Left cardiac atrium (tissue), 4 donors: Measurements from ENCODE around the gene FGGY. TPM values are rescaled to one million over a fixed set of nuclear protein-coding genes. Genes with fewer than 3 reads are reported as not detected.
"Not testable (repeated sequence)": the region's sequence is repeated elsewhere in the genome, so short reads cannot be mapped to it uniquely, and the experiment has no call there.

Source experiments
- ATAC-seq, 2 donors: fragments of 200-7000 bp; cut with Tn5 transposase; one replicate each; pipeline ENCODE4 v1.9.1; 2020; ENCODE audit warnings: mild to moderate bottlenecking in 2 of 2, moderate library complexity in 2 of 2
- DNase-seq: peaks from one replicate; pipeline ENCODE4 v3.0.0-alpha.2; 2020
- intact Hi-C, 2 donors: fragments of 100-400 bp; cut with DNase I; formaldehyde crosslinking; loops; one replicate each; pipeline versions ENCODE4 v1.14.1 to v1.15.1; 2022 to 2023
- total RNA-seq, 2 donors: library from RNA; stranded (reverse); fragmentation: NEBNext Ultra II Directional; extraction: Animal tissue kit (Norgen Biotek cat#: 25700); gene quantifications; one replicate each; pipeline ENCODE4 v1.2.1, GENCODE V29; 2021
- donor health status: DM: no; HTN: yes; CAD: no.
- donor health status: DM: no; HTN: yes; CAD: no; lungs with severe emphysema.
- donor health status: DM: yes; HTN: yes; CAD: no.
- donor health status: Dilated cardiomyopathy.

FGGY gene
- total RNA-seq, 2 donors from 2014 or later: 14.0 to 21.6 TPM

DNA sequence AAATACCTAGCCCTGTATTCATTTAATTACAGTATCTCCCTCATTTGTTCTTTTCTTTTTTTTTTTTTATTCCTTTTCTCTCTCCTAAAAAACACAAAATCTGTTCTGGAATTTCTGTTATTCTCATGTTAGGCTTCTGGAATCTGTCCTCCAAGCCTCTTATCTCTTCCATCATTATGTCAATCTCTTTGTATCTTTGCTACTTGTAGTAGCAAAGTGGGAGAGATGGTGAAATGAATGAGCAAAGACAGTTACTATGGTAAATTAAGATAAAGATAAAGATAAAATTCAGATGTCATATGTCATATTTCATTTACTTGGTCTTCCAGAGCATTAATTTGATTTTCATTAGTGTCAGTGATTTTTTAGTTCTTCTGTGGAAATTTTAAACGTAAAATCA is 155.1 kb downstream of the FGGY start:
- ATAC-seq: no peak
- DNase-seq: no peak
- intact Hi-C loops: no loop called here

DNA sequence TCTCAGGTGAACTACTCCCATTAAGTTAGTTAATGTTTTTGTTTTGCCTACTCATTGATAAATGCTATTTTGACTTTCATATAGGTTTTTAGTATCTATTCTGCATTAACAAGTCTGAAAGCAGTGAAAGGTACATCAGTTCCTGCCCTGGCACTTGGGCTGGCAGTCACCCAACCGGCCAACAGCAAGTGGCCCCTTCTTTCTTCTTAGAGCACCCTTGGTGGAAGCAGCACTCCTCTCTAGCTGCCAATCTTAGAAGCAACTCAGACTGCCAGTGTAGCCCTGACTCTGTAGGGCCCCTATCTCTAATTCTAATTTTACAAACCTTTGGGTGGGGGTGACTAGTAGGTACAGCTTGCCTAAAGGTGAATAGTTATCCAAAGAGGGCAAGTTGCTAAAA is 155.7 kb downstream of the FGGY start:
- intact Hi-C loops: no loop called here
- ATAC-seq (no peak), DNase-seq (no peak)

DNA sequence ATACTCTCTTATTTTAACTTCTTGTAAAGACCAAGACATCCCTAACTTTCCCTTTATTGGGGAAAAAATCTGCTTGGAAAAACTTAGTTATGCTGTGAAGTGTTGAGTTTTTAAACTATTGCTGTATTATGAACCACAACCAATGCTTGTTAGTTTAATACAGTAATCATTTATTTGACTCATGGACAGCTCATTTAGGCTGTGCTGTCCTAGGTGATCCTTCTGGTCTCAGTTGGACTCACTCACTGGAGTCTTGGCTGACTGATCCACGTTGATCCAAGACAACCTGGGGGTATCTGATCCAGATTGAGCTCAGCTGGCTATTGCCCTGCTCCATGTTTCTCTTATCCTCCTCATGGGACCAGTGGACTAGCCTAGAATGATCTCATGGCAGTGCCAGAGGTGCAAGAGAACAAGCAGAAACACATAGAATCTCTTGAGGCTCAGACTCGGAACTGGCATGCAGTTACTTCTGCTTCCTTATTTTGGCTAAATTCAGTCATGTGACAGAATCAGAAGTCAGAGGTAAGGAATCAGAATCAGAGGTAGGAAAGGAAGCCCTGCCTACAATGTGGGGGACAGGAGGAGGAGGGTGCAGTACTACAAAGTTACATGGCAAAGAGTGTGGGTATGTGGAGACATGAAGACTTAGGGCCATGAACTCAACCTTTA is 156.5 kb downstream of the FGGY start:
- intact Hi-C loops: no loop called here
- no peak for DNase-seq
- peak in 1 of 2 donors; percentile 23 for ATAC-seq

DNA sequence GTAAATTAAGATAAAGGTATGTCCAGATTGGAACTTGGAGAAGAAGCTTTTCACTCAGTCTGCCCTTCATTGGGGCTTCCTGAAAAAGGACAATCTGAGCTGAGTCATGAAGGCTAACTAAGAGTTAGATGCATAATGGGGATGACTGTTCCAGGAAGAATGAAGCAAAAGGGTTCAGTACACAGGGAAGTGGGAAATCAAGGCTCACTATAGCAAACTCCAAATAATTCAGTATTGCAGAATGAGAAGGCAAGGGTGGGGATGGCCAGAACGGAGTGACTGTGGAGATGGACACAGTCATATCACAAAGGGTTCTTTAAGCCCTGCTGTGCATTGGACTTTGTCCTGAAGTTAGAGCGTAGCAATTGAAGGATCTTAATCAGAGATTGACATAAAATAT is 158.3 kb downstream of the FGGY start:
- ATAC-seq (peak in 1 of 2 donors; percentile 59), DNase-seq (no peak)
- intact Hi-C loops: no loop called here

DNA sequence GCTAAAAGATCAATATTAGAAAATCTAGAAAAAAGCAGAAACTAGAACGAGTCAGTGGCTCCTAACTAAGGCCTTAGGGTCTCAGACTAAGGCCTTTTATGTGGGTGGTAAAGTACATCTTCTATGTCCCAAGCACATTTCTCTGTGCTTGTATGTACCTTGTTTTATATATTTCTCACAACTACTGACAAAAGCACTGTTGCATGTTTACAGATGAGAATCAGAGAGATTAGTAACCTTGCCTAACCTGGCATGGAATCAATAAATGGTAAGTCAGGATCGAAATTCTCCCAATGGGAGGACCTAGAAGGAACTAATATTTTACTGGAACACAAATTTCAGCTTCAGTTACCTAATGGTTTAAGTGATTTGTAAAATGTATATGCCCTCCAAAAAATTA is 160.9 kb downstream of the FGGY start:
- intact Hi-C loops: no loop called here
- DNase-seq (no peak), ATAC-seq (no peak)

DNA sequence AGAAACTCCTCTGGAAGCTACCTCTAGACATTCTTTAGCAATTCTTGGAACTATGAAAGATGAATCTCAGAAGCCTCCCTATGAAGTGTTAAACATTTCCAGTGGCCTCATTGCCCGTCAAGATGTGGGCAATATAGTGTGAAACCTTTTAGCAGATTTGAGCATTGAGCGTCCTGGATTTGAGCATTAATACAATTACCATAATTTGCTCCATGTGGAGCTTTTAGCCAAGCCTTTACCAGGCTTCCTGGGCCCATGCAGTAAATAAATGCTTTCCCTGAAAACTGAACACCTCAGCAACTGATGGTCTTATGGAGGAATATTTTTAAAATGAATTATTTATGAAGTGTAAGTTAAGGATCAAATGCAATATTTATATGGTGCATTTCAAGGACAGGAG is 162.0 kb downstream of the FGGY start:
- intact Hi-C loops: no loop called here
- no peak for DNase-seq
- ATAC-seq: no peak

DNA sequence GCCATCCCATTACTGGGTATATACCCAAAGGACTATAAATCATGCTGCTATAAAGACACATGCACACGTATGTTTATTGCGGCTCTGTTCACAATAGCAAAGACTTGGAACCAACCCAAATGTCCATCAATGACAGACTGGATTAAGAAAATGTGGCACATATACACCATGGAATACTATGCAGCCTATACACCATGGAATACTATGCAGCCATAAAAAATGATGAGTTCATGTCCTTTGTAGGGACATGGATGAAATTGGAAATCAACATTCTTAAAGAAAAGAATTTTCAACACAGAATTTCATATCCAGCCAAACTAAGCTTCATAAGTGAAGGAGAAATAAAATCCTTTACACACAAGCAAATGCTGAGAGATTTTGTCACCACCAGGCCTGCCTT is 166.0 kb downstream of the FGGY start:
- intact Hi-C loops, DNase-seq, ATAC-seq: not testable (repeated sequence)

DNA sequence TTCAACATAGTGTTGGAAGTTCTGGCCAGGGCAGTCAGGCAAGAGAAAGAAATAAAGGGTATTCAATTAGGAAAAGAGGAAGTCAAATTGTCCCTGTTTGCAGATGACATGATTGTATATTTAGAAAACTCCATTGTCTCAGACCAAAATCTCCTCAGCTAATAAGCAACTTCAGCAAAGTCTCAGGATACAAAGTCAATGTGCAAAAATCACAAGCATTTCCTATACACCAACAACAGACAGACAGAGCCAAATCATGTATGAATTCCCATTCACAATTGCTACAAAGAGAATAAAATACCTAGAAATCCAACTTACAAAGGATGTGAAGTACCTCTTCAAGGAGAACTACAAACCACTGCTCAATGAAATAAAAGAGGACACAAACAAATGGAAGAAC is 168.6 kb downstream of the FGGY start:
- DNase-seq, ATAC-seq, intact Hi-C loops: not testable (repeated sequence)

DNA sequence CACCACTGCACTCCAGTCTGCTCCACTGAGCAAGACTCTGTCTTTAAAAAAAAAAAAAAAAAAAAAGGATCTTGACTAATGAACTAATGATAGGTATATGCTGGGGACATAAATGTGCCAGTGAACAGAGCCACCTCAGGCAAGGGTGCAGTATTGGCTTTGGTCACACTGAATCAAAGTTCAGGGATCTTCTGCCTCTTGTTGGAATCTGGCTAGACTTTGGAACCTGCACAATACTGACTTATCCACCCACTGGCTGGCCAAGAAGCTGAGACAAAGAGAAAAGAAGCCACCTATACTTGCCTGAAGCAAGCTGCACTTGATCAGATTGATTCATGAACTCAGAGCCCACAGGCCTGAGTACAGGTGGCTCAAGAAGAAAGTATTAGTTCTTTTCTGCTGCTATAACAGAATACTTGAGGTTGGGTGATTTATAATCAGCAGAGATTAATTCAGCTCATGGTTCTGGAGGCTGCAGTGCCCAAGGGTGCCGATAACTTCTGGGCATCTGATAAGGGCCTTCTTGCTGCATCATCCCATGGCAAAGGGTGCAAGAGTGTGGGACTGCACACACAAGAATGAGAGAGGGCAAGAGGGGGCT is 172.0 kb downstream of the FGGY start:
- ATAC-seq: no peak
- intact Hi-C loops: no loop called here
- DNase-seq: no peak

DNA sequence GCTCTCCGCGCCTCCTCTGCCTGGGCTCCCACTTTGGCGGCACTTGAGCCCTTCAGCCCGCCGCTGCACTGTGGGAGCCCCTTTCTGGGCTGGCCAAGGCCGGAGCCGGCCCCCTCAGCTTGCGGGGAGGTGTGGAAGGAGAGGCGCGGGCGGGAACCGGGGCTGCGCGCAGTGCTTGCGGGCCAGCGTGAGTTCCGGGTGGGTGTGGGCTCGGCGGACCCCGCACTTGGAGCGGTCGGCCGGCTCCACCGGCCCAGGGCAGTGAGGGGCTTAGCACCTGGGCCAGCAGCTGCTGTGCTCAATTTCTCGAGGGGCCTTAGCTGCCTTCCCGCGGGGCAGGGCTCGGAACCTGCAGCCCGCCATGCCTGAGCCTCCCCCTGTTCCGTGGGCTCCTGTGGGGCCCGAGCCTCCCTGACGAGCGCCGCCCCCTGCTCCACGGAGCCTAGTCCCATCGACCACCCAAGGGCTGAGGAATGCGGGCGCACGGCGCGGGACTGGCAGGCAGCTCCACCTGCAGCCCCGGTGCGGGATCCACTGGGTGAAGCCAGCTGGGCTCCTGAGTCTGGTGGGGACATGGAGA is 175.2 kb downstream of the FGGY start:
- ATAC-seq, DNase-seq, intact Hi-C loops: not testable (repeated sequence)

DNA sequence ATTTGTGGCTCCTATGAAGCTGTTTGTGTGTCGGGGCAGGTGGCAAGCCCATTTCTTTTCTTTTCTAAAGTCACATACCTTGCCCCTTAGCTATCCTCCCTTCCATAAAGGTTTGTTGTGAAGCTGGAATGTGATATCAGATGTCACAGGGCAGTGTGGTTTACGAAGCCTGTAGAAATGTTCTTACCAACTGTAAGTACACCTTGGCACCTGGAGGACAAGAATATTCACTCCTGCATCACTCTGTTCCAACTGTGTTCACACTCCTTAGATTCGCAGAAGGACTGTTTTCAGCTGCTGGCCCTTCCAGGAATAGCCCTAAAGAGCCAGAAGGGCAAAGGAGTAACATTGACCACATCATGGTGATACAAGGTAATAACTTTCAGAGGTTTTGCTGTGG is 176.9 kb downstream of the FGGY start:
- ATAC-seq (no peak), DNase-seq (no peak)
- intact Hi-C loops: no loop called here

DNA sequence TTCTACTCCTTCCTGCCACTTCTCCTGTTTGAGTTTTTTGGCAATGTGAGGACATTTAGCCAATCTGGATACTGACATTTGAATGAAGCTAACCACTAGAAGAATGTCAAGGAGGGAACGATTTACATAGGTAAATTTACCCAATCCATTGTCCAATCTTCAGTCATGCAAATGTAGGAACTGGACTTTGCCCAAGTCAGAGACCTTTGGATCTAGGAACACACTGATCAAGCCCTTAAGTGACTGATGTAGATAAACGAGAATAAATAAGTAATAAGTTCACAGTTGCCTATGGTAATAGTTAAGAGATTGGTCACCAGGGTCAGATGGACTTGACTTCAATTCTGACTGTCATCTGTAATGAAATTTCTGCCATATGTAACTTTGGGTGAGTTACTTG is 177.6 kb downstream of the FGGY start:
- intact Hi-C loops: no loop called here
- no peak for DNase-seq
- ATAC-seq: no peak

DNA sequence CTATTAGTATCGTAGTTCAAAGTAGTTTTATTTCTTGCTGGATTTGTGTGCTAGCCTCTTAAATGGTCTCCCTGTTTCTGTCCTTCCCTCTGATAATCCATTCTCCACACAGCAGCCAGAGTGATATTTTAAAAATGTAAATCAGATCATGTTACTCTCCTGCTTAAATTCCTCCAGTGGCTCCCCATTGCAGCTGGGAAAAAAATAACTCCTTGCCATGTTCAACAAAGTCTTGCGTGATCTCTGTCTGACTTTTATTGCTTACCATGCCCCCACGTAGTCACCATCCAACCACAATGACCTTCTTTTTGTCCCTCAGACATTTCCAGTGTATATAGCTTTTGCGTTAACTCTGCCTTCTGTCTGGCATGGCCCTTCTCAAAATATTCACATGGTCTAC is 178.8 kb downstream of the FGGY start:
- ATAC-seq (no peak), DNase-seq (no peak)
- intact Hi-C loops: no loop called here

DNA sequence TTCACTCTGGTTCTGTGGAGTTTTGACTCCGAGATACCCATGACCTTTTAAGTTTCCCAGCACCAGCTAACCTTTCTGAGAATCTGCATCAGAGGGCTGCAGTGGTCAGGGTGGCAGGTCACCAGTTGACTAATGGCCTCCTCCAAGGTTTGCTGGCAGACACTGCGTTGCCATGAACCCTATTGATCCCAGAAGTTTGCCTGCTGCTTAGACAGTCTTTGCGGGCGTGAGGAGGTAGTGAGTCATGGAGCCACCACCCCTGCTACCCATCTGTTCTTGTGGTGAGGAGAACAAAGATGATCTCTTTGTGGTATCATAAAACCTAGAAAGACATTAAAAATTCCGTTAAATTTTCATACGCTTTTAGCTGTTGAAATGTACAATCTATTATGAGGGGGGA is 180.4 kb downstream of the FGGY start:
- ATAC-seq (no peak), DNase-seq (no peak)
- intact Hi-C loops: no loop called here

DNA sequence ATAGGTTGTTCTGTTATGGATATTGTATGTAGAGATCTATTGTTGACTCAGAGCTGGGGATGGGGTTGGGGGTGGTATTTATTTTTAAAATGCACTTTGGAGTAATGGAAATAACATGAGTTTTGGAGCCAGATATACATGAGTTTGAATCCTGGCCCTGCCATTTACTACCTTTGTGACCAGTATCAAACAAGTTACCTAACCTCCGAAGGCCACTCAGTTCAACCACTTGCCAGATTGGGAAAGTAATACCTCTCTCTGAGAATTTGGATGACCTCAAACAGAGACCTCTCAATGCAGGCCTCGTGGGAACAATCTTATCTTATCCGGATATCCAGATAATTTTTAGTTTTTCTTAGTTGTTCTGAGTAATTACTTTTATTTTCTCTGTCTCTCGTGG is 181.0 kb downstream of the FGGY start:
- DNase-seq (no peak), ATAC-seq (no peak)
- intact Hi-C loops: no loop called here

DNA sequence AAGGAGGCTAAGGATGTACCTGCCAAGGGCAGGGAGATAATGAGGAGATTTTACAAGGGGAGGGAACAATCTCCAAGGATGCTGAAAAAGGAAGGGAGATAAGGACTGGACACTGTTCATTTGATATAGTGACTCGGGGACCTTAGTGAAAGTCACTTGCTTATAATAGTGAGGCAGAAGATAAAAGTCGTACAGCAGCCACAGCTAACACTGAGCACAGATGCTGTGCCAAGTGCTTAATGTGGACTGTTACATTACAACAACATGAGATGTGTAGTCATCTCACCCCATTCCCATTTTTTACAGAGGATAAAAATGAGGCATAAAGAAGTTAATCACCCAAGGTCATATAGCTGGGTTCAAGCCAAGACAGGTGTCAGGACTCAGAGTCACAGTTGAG is 181.9 kb downstream of the FGGY start:
- ATAC-seq: peak; percentile 56 to 78
- DNase-seq: no peak
- intact Hi-C loops: no loop called here

DNA sequence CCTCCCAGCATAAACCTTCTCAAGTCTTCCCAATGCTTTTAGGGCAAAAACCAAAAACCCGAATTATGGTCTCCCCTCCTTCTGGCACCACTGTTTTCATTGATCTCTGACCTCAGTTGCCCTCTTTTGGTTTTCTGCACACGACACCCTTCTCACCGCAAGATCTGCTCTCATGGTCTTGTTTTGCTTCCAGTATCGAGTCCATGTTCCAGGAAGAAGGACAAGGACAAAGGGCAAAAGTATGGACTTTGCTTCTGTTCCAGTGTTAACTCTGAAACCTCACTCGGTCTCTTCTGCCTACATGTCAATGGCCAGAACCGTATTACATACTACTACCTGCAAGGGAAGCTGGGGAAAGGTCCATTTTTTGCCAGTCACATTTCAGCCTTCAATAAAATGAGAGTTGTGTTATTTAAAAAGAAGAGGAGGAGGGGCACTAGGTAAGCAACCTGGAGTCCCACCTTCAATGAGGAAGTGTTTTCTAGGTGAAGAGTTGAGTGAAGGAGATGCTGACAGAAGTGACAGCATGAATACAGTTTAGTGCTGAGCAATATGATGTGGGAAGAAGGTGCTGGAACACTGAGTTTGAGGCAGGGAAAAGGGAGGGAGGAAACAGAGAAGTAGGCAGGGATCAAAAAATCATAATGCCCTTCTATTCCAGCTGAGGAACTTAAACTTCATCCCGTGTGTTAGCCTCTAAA is 183.4 kb downstream of the FGGY start:
- intact Hi-C loops: no loop called here
- DNase-seq: no peak
- ATAC-seq: no peak

DNA sequence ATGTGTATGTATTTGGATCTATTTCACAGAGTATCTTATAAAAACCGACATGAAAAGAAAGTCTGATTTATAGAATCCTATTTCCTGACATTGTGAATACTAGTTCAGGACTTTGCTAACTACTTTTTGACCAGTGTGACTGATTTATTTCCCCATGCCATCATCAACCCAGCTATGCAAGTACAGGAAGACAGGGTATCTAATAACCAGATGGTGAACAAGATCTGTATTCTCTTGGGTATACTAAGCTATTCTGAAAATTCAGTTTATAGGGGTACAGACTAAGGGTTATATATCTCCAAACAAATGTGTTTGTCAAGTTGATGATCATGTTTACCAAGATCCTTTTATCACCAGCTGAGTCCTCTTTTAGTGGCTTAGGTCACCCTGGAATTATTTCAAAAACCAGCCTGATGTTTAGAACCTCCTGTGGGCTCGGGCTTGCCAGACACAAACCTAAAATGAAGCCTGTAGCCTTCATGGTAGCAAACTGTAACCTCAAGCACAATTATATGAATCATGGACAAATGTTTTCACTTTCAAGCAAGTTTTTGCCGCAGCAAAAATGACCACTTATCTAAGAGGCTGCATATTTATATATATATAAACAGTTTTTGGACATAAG is 185.1 kb downstream of the FGGY start:
- intact Hi-C loops: no loop called here
- DNase-seq (no peak), ATAC-seq (no peak)

DNA sequence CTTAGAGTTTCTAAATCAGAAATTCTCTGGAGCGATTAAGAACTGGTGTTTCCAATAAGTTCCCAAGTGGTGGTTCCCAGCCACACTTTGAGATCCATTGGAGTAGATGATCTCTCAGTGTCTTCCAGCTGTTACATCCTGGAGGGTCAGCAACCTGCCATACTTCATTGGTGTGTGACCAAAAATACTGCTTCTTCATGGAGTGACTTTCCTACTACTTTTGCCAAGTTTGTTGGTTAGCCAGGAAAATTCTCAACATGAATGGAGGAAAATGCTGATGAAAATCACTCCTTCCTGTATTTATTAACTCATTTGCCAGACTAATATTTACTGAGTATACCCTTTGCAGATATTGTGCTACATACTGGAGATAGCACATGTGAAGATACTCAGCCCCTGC is 186.1 kb downstream of the FGGY start:
- no peak for ATAC-seq
- no peak for DNase-seq
- intact Hi-C loops: no loop called here

DNA sequence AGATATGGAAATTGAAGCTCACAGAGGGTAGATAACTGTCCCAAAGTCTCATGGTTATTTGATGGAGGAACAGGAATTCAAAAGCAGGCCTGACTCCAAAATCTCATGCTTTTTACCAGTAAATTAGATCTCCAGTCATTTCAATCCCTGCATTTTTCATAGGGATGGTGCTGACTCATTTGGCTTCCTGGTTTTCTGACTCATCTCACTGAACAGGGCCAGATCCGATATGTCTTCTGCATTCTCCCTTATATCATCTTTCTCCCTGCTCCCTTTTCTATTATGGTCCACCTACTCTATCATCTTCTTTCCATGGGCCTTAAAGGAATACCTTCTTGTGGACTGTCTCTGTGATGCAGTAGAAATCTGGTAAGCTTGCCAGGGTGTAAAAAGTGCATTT is 187.2 kb downstream of the FGGY start:
- ATAC-seq (peak in 1 of 2 donors; percentile 89), DNase-seq (no peak)
- intact Hi-C loops: no loop called here
